Trophoblast cell (in vitro differentiated cells and primary cell): Measurements from ENCODE around the gene GLDC.

Source experiments
- DNase-seq, 2 donors: peaks; one replicate each; pipeline ENCODE4 v3.0.0-alpha.2; 2016
- H2AFZ ChIP-seq: 2 replicates; pipeline ENCODE4 v1.6.1; 2013; ENCODE audit warnings: low read length, moderate library complexity, mild to moderate bottlenecking; ENCODE audit not compliant: insufficient read depth, poor library complexity
- H2AK5ac ChIP-seq: 2 replicates; pipeline ENCODE4 v1.6.1; 2013; ENCODE audit warnings: mild to moderate bottlenecking, low read length
- H2BK120ac ChIP-seq: 2 replicates; pipeline ENCODE4 v1.6.1; 2013; ENCODE audit warnings: low read length, mild to moderate bottlenecking, moderate library complexity; ENCODE audit not compliant: insufficient read depth, poor library complexity
- H2BK12ac ChIP-seq: 2 replicates; pipeline ENCODE4 v1.6.1; 2013; ENCODE audit warnings: mild to moderate bottlenecking, low read length, moderate library complexity
- H2BK5ac ChIP-seq: 2 replicates; pipeline ENCODE4 v1.6.1; 2013; ENCODE audit warnings: low read length, low read depth, moderate library complexity, mild to moderate bottlenecking; ENCODE audit not compliant: poor library complexity
- H3K14ac ChIP-seq: 2 replicates; pipeline ENCODE4 v1.6.1; 2013; ENCODE audit warnings: mild to moderate bottlenecking, low read length
- H3K18ac ChIP-seq: 2 replicates; pipeline ENCODE4 v1.6.1; 2013; ENCODE audit warnings: mild to moderate bottlenecking, low read length
- H3K23ac ChIP-seq: 2 replicates; pipeline ENCODE4 v1.6.1; 2013; ENCODE audit warnings: low read length
- H3K27ac ChIP-seq: 2 replicates; pipeline ENCODE4 v1.5.1; 2013; ENCODE audit warnings: low read depth, mild to moderate bottlenecking, inconsistent platforms, low read length, moderate library complexity
- H3K27me3 ChIP-seq: 2 replicates; pipeline ENCODE4 v1.6.1; 2013; ENCODE audit warnings: inconsistent platforms, mild to moderate bottlenecking, low read length, moderate library complexity; ENCODE audit not compliant: insufficient read depth
- H3K36me3 ChIP-seq, 2 experiments: 1 replicate in 1 of 2; 2 replicates in 1 of 2; pipeline ENCODE4 v1.6.1; 2013; ENCODE audit warnings: low read length in 2 of 2, mild to moderate bottlenecking in 2 of 2, moderate library complexity in 1 of 2; ENCODE audit not compliant: insufficient read depth in 2 of 2, control insufficient read depth in 1 of 2
- H3K4ac ChIP-seq: 2 replicates; pipeline ENCODE4 v1.6.1; 2013; ENCODE audit warnings: low read depth, mild to moderate bottlenecking, low read length, moderate library complexity
- H3K4me1 ChIP-seq, 2 experiments: 1 replicate in 1 of 2; 2 replicates in 1 of 2; pipeline ENCODE4 v1.6.1; 2013; ENCODE audit warnings: low read length in 2 of 2, mild to moderate bottlenecking in 2 of 2, moderate library complexity in 1 of 2; ENCODE audit not compliant: insufficient read depth in 2 of 2, control insufficient read depth in 1 of 2
- H3K4me2 ChIP-seq: 2 replicates; pipeline ENCODE4 v1.6.1; 2013; ENCODE audit warnings: inconsistent platforms, mild to moderate bottlenecking, low read length, moderate library complexity
- H3K4me3 ChIP-seq: 2 replicates; pipeline ENCODE4 v1.5.1; 2013; ENCODE audit warnings: mild to moderate bottlenecking, low read depth, low read length, inconsistent platforms
- H3K79me1 ChIP-seq: one replicate; pipeline ENCODE4 v1.6.1; 2013; ENCODE audit warnings: low read length
- H3K79me2 ChIP-seq: 2 replicates; pipeline ENCODE4 v1.6.1; 2013; ENCODE audit warnings: low read length, mild to moderate bottlenecking; ENCODE audit not compliant: control insufficient read depth, insufficient read depth, poor library complexity
- H3K9ac ChIP-seq: 2 replicates; pipeline ENCODE4 v1.6.1; 2013; ENCODE audit warnings: mild to moderate bottlenecking, low read length
- H3K9me3 ChIP-seq: 2 replicates; pipeline ENCODE4 v1.6.1; 2013; ENCODE audit warnings: low read depth, mild to moderate bottlenecking, control low read depth, inconsistent platforms, low read length; ENCODE audit not compliant: insufficient read depth
- H4K12ac ChIP-seq: 2 replicates; pipeline ENCODE4 v1.6.1; 2013; ENCODE audit warnings: low read depth, mild to moderate bottlenecking, low read length, moderate library complexity
- H4K8ac ChIP-seq: 2 replicates; pipeline ENCODE4 v1.6.1; 2013; ENCODE audit warnings: low read depth, mild to moderate bottlenecking, low read length, moderate library complexity
- H4K91ac ChIP-seq: one replicate; pipeline ENCODE4 v1.6.1; 2013; ENCODE audit warnings: low read depth, mild to moderate bottlenecking, low read length, moderate library complexity
- WGBS: extraction: QIAGEN DNeasy Blood & Tissue Kit; methylation state at CpG from one replicate; pipeline ENCODE4 v1.1.7; 2013; ENCODE audit warnings: missing lambda C conversion rate; ENCODE audit not compliant: insufficient read length, insufficient coverage; ENCODE audit errors: extremely low coverage; 5-methylcytosine and 5-hydroxymethylcytosine counted together

Gene GLDC

GRCh38 chr9:6598249-6598725 lies 47.2 kb downstream of the GLDC start:
- no peak overlapping the region for H3K27ac ChIP-seq
- H2BK12ac ChIP-seq, result no peak overlapping the region
- no peak overlapping the region for H3K4ac ChIP-seq
- H3K4me1 ChIP-seq, result no peaks in the 10 kb centered on the region
- no peak for DNase-seq
- H3K9ac ChIP-seq, result no peak overlapping the region
- no peak overlapping the region for H3K18ac ChIP-seq
- no CpG with 5 or more reads among the region's 4 CpGs for WGBS
- H4K8ac ChIP-seq, result no peak overlapping the region
- H2AFZ ChIP-seq, result no peak overlapping the region
- H3K14ac ChIP-seq, result no peak overlapping the region
- no peaks in the 10 kb centered on the region for H3K9me3 ChIP-seq
- no peak overlapping the region for H4K12ac ChIP-seq
- no peak overlapping the region for H3K4me2 ChIP-seq
- H3K79me1 ChIP-seq, result no peaks in the 10 kb centered on the region
- H2BK120ac ChIP-seq, result no peak overlapping the region
- no peak overlapping the region for H2BK5ac ChIP-seq
- no peaks in the 10 kb centered on the region for H3K36me3 ChIP-seq
- no peak overlapping the region for H3K23ac ChIP-seq
- no peaks in the 10 kb centered on the region for H3K79me2 ChIP-seq
- H4K91ac ChIP-seq, result no peak overlapping the region
- no peaks in the 10 kb centered on the region for H3K27me3 ChIP-seq
- no peak overlapping the region for H3K4me3 ChIP-seq
- H2AK5ac ChIP-seq, result no peak overlapping the region

DNA sequence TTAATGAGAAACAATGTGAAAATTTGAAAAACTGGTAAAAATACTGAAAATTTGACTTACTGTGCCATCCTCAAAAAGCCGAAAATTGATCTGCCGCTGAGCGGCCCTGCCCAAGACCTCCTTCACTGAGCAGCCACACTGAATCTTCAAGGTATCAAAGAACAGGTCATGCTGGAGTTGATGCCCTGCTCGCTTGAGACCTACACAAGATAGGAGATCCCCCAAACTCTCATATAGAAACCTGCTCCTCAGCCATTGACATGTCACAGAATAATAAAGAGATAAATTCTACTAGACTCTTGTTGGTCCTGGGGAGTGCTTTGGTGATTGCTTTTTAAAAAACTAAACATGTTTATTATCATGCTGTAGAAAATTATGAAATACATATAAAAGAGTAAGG lies 52.7 kb downstream of the GLDC start:
- Histone ChIP-seq H3K4me1 (peaks cover 3 to 5% of the 10 kb centered on the region in 2 experiments), H3K9ac (no peak overlapping the region), H4K8ac (no peak overlapping the region), H2AK5ac (no peak overlapping the region), H3K4me3 (no peak overlapping the region), H3K27ac (no peak overlapping the region), H3K36me3 (peaks cover 3% of the 10 kb centered on the region in 2 experiments), H3K79me1 (peaks cover 2% of the 10 kb centered on the region), H3K14ac (no peak overlapping the region), H3K23ac (no peak overlapping the region), H4K91ac (no peak overlapping the region), H3K18ac (no peak overlapping the region), H2AFZ (no peak overlapping the region), H3K79me2 (no peaks in the 10 kb centered on the region), H2BK12ac (no peak overlapping the region), H3K4ac (no peak overlapping the region), H4K12ac (no peak overlapping the region), H3K4me2 (no peak overlapping the region), H3K9me3 (no peaks in the 10 kb centered on the region), H2BK120ac (no peak overlapping the region), H2BK5ac (no peak overlapping the region), H3K27me3 (no peaks in the 10 kb centered on the region)
- DNase-seq, result no peak
- WGBS, result no CpG with 5 or more reads among the region's 4 CpGs

DNA sequence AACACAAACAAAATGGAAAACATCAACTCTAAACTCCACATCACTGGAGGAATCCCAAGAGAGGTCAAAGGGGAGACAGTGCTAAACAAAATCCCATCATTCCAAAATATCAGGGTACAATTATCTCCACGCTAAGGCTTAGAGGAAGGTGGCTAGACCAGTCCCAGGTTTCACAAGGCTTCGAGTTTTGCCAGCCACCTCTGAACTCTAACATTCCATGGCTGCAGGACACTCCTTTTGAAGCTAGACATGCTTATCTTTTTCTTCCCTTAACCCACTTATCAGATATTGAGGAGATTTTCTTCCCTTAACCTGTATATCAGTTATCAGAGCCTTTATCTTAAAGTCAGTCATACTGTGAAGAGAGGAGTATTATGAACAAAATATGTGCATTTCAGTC lies 53.3 kb downstream of the GLDC start:
- Histone ChIP-seq H3K4me3 (no peak overlapping the region), H3K4me1 (peaks cover 3 to 5% of the 10 kb centered on the region in 2 experiments), H2BK120ac (no peak overlapping the region), H2AK5ac (no peak overlapping the region), H4K12ac (no peak overlapping the region), H2BK5ac (no peak overlapping the region), H3K14ac (no peak overlapping the region), H4K91ac (no peak overlapping the region), H4K8ac (no peak overlapping the region), H3K27me3 (no peaks in the 10 kb centered on the region), H3K79me2 (no peaks in the 10 kb centered on the region), H3K79me1 (peaks cover 2% of the 10 kb centered on the region), H3K27ac (no peak overlapping the region), H2AFZ (no peak overlapping the region), H3K18ac (no peak overlapping the region), H2BK12ac (no peak overlapping the region), H3K36me3 (peaks cover 3% of the 10 kb centered on the region in 2 experiments), H3K23ac (no peak overlapping the region), H3K4ac (no peak overlapping the region), H3K9me3 (no peaks in the 10 kb centered on the region), H3K4me2 (peak overlapping the region; percentile 16), H3K9ac (no peak overlapping the region)
- WGBS, result no CpG with 5 or more reads among the region's 2 CpGs
- peak; percentile 92 to 97 for DNase-seq

DNA sequence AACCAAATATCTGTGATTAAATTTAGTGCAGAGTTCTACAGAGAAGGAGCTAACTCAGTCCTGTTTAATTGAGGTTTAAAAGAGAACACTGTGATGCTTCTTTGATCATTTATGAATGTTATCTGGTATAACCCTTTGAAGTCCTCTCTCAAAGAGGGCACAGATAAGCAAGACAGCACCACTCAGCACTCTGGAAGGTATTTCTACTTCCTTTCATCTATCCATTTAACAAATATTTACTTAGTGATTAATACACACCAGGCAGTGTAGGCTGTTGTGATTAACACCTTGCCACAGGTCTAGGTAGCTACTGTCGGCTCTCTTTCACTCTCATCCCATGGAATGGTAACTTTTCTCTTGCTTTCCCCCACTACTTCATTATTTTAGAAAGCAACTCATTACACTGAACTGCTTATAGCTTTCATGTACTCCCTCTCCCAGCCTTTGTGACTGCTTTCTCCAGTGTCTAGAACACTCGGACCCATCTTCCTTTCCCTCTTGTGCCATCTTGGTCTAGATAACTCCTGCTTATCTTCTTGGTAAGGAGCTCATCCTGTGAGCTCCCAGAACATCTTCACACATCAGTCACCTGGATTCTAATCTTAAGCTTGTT lies 54.7 kb downstream of the GLDC start:
- H2AK5ac ChIP-seq, result no peak overlapping the region
- H3K79me2 ChIP-seq, result no peaks in the 10 kb centered on the region
- no peak overlapping the region for H4K12ac ChIP-seq
- no peaks in the 10 kb centered on the region for H3K27me3 ChIP-seq
- no peak overlapping the region for H3K4me3 ChIP-seq
- H3K9me3 ChIP-seq, result no peaks in the 10 kb centered on the region
- no peak overlapping the region for H3K9ac ChIP-seq
- H4K91ac ChIP-seq, result no peak overlapping the region
- no peak overlapping the region for H3K27ac ChIP-seq
- no peak overlapping the region for H3K14ac ChIP-seq
- no peak overlapping the region for H3K18ac ChIP-seq
- no peak for DNase-seq
- peaks cover 3 to 5% of the 10 kb centered on the region in 2 experiments for H3K4me1 ChIP-seq
- H2BK5ac ChIP-seq, result no peak overlapping the region
- peaks cover 2% of the 10 kb centered on the region for H3K79me1 ChIP-seq
- no peak overlapping the region for H3K23ac ChIP-seq
- H4K8ac ChIP-seq, result no peak overlapping the region
- no peak overlapping the region for H2BK120ac ChIP-seq
- H3K4ac ChIP-seq, result no peak overlapping the region
- H2AFZ ChIP-seq, result no peak overlapping the region
- no CpG with 5 or more reads among the region's 2 CpGs for WGBS
- no peak overlapping the region for H3K4me2 ChIP-seq
- H3K36me3 ChIP-seq, result peaks cover 5 to 8% of the 10 kb centered on the region in 2 experiments
- no peak overlapping the region for H2BK12ac ChIP-seq
